ENCODE measurements around the gene TATDN2. TPM values are rescaled to one million over a fixed set of nuclear protein-coding genes. Genes with fewer than 3 reads are reported as not detected.

The TATDN2 gene
- total RNA-seq, 1 donor from 2014 or later: 34.5 TPM

DNA sequence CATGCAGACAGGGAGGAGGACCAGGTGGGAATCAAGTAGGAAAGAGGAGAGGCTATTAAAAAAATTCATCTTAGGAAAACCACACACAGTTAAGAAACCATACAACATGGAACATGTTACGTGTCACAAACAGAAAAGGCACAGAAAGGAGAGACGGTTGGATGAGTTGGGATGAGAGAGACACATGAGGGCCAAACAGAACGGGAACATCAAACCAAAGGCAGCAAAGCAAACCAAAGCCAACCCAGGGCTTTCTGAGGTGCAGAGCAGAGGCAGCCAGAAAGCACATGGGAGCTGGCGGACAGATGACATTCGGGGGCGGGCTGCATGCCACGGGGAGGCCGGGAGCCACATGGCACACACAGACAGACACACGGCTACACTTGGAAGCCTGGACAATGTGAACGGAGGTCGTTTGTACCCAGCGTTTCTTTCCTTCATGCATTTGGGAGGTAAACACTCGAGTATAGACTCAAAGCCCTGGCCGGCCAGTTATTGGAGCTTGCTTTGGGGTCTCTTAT lies 81.3 kb downstream of the TATDN2 start:
- Mint-ChIP-seq H3K4me3 (ENCODE audit: low read depth) (no peak overlapping the region), H3K27ac (no peak overlapping the region), H3K4me1 (ENCODE audit: low read depth) (no peaks in the 10 kb centered on the region), H3K27me3 (peaks cover 51% of the 10 kb centered on the region), H3K9me3 (ENCODE audit: low read depth) (no peaks in the 10 kb centered on the region), H3K36me3 (ENCODE audit: insufficient read depth) (no peaks in the 10 kb centered on the region)
- DNase-seq (ENCODE audit: low spot score, unreplicated experiment): no peak
- TF ChIP-seq, protein P1, sequence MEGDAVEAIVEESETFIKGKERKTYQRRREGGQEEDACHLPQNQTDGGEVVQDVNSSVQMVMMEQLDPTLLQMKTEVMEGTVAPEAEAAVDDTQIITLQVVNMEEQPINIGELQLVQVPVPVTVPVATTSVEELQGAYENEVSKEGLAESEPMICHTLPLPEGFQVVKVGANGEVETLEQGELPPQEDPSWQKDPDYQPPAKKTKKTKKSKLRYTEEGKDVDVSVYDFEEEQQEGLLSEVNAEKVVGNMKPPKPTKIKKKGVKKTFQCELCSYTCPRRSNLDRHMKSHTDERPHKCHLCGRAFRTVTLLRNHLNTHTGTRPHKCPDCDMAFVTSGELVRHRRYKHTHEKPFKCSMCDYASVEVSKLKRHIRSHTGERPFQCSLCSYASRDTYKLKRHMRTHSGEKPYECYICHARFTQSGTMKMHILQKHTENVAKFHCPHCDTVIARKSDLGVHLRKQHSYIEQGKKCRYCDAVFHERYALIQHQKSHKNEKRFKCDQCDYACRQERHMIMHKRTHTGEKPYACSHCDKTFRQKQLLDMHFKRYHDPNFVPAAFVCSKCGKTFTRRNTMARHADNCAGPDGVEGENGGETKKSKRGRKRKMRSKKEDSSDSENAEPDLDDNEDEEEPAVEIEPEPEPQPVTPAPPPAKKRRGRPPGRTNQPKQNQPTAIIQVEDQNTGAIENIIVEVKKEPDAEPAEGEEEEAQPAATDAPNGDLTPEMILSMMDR (IDR thresholded peaks at IDR 0.05; ENCODE audit: unreplicated experiment): no peak

GRCh38 chr3:10330319-10330718 lies 82.1 kb downstream of the TATDN2 start:
- no peak overlapping the region for H3K27ac Mint-ChIP-seq
- no peak overlapping the region for H3K4me3 Mint-ChIP-seq (ENCODE audit: low read depth)
- peaks cover 48% of the 10 kb centered on the region for H3K27me3 Mint-ChIP-seq
- TF ChIP-seq, protein P1 (IDR thresholded peaks at IDR 0.05; ENCODE audit: unreplicated experiment): no peak
- H3K36me3 Mint-ChIP-seq (ENCODE audit: insufficient read depth): no peaks in the 10 kb centered on the region
- DNase-seq (ENCODE audit: low spot score, unreplicated experiment): no peak
- no peaks in the 10 kb centered on the region for H3K9me3 Mint-ChIP-seq (ENCODE audit: low read depth)
- no peaks in the 10 kb centered on the region for H3K4me1 Mint-ChIP-seq (ENCODE audit: low read depth)

Small RNAs within 50 kb of the gene (microRNA-seq; reads per million reads assigned to microRNA genes)
- gene MIR378B (ENCODE audit: borderline number of aligned reads, unreplicated experiment): not detected

Other genes starting within 250 kb of the TATDN2 start
- gene FANCD2, start 222.0 kb upstream of the TATDN2 start, total RNA-seq: 26.6 and 27.1 TPM in 2 replicates
- gene FANCD2OS, start 140.2 kb upstream of the TATDN2 start, total RNA-seq: not detected in 2 replicates
- gene BRK1, start 132.8 kb upstream of the TATDN2 start, total RNA-seq: 117 and 123 TPM in 2 replicates
- gene VHL, start 106.7 kb upstream of the TATDN2 start, total RNA-seq: 70.3 and 72.5 TPM in 2 replicates
- gene IRAK2, start 83.5 kb upstream of the TATDN2 start, total RNA-seq: 0.36 and 0.40 TPM in 2 replicates
- 31.8 and 45.8 TPM in 2 replicates for gene GHRL, start 44.5 kb downstream of the TATDN2 start, total RNA-seq
- gene SEC13, start 72.7 kb downstream of the TATDN2 start, total RNA-seq: 101 and 105 TPM in 2 replicates

All from progenitor cell of endocrine pancreas (in vitro differentiated cells).